HEK293 (cell line): Measurements from ENCODE around the gene R3HDM4.

Experiments
- CTCF ChIA-PET: fragments of 350-600 bp; formaldehyde crosslinking; extraction: SDS; loops from one replicate; lab custom pipeline; 2021; ENCODE audit warnings: antibody characterized with exemption; lab: Yijun Ruan, JAX
- POLR2A ChIA-PET: fragments of 300-600 bp; formaldehyde crosslinking; extraction: SDS; loops from one replicate; lab custom pipeline; 2020; ENCODE audit warnings: antibody characterized with exemption, inconsistent platforms; lab: Yijun Ruan, JAX
- H3K27ac ChIP-seq: fragments of 200-500 bp; sonication (Bioruptor generic); 2 replicates; pipeline ENCODE4 v1.5.1; 2014; ENCODE audit warnings: low read depth, low read length, control low read depth, inconsistent platforms; ENCODE audit errors: extremely low read depth
- H3K36me3 ChIP-seq, 2 experiments: fragments of 200-500 bp in 1 of 2; sonication (Bioruptor generic) in 1 of 2; 1 replicate in 1 of 2; 2 replicates in 1 of 2; pipeline ENCODE4 v1.5.1; 2014 to 2017; ENCODE audit warnings: inconsistent platforms in 2 of 2, low read length in 2 of 2; ENCODE audit not compliant: control insufficient read depth in 2 of 2, insufficient read depth in 1 of 2
- H3K4me1 ChIP-seq: fragments of 200-500 bp; sonication (Bioruptor generic); 2 replicates; pipeline ENCODE4 v1.5.1; 2014; ENCODE audit warnings: mild to moderate bottlenecking, low read length, inconsistent platforms; ENCODE audit not compliant: control insufficient read depth, insufficient read depth
- H3K4me3 ChIP-seq: 2 replicates; pipeline ENCODE4 v1.5.1; 2011; ENCODE audit warnings: low read depth, mild to moderate bottlenecking, control low read depth, low read length, moderate library complexity
- H3K9me3 ChIP-seq: fragments of 200-500 bp; sonication (Bioruptor generic); 2 replicates; pipeline ENCODE4 v1.5.1; 2014; ENCODE audit warnings: low read depth, low read length, inconsistent platforms; ENCODE audit not compliant: control insufficient read depth, insufficient read depth
- BCL6B ChIP-seq: fragments of 450-650 bp; formaldehyde crosslinking; IDR thresholded peaks from 2 replicates; pipeline ENCODE4 v1.5.1; 2017; ENCODE audit warnings: missing biosample characterization, missing genetic modification characterization
- GLIS1 ChIP-seq: fragments of 450-650 bp; formaldehyde crosslinking; IDR thresholded peaks from 2 replicates; pipeline ENCODE4 v1.5.1; 2016; ENCODE audit warnings: missing biosample characterization, missing genetic modification characterization
- GLIS2 ChIP-seq: fragments of 450-650 bp; formaldehyde crosslinking; IDR thresholded peaks from 2 replicates; pipeline ENCODE4 v1.5.1; 2016; ENCODE audit warnings: missing biosample characterization, missing genetic modification characterization
- HOXC10 ChIP-seq: sonication (generic); formaldehyde crosslinking; IDR thresholded peaks from 2 replicates; pipeline ENCODE4 v1.8.1; 2023; ENCODE audit warnings: mild to moderate bottlenecking, missing genetic modification reagents
- KLF16 ChIP-seq: fragments of 450-650 bp; formaldehyde crosslinking; IDR thresholded peaks from 2 replicates; pipeline ENCODE4 v1.5.1; 2017; ENCODE audit warnings: missing biosample characterization, missing genetic modification characterization
- KLF7 ChIP-seq: fragments of 450-650 bp; formaldehyde crosslinking; IDR thresholded peaks from 2 replicates; pipeline ENCODE4 v1.5.1; 2016; ENCODE audit warnings: missing biosample characterization, missing genetic modification characterization, borderline replicate concordance
- PRDM4 ChIP-seq: fragments of 450-650 bp; formaldehyde crosslinking; IDR thresholded peaks from 2 replicates; pipeline ENCODE4 v1.5.1; 2017; ENCODE audit warnings: missing biosample characterization, missing genetic modification characterization
- ZBTB10 ChIP-seq: fragments of 450-650 bp; formaldehyde crosslinking; IDR thresholded peaks from 2 replicates; pipeline ENCODE4 v1.5.1; 2016; ENCODE audit warnings: missing biosample characterization, missing genetic modification characterization
- ZIC2 ChIP-seq: fragments of 450-650 bp; formaldehyde crosslinking; IDR thresholded peaks from 2 replicates; pipeline ENCODE4 v1.5.1; 2016; ENCODE audit warnings: missing biosample characterization, missing genetic modification characterization
- ZNF121 ChIP-seq: fragments of 450-650 bp; formaldehyde crosslinking; IDR thresholded peaks from 2 replicates; pipeline ENCODE4 v1.5.1; 2016; ENCODE audit warnings: missing biosample characterization, missing genetic modification characterization
- ZNF16 ChIP-seq: fragments of 450-650 bp; formaldehyde crosslinking; IDR thresholded peaks from 2 replicates; pipeline ENCODE4 v1.5.1; 2016; ENCODE audit warnings: low read depth, missing biosample characterization, missing genetic modification characterization
- ZNF404 ChIP-seq: fragments of 450-650 bp; formaldehyde crosslinking; IDR thresholded peaks from 2 replicates; pipeline ENCODE4 v1.5.1; 2017; ENCODE audit warnings: missing biosample characterization, missing genetic modification characterization
- ZNF658 ChIP-seq: fragments of 450-650 bp; formaldehyde crosslinking; IDR thresholded peaks from 2 replicates; pipeline ENCODE4; 2016; ENCODE audit warnings: missing biosample characterization, missing genetic modification characterization
- ZNF660 ChIP-seq: fragments of 450-650 bp; IDR thresholded peaks from 2 replicates; pipeline ENCODE4 v1.5.1; 2018; ENCODE audit warnings: missing biosample characterization, mild to moderate bottlenecking, missing genetic modification characterization

Gene R3HDM4

GRCh38 chr19:952680-953444, 39.8 kb upstream of the R3HDM4 start:
- H3K9me3 ChIP-seq, result no peaks in the 10 kb centered on the region
- TF ChIP-seq GLIS1 (tag by site-specific recombination) (peak; percentile 98), BCL6B (tag by site-specific recombination) (no peak), KLF7 (tag by site-specific recombination) (no peak), ZBTB10 (tag by site-specific recombination) (no peak), ZNF660 (tag by site-specific recombination) (no peak), PRDM4 (0 out of 2 replicates have a peak, but pooled peaks have one; percentile 32), ZIC2 (tag by site-specific recombination) (peak; percentile 81), GLIS2 (0 out of 2 replicates have a peak, but pooled peaks have one; percentile 43)
- H3K27ac ChIP-seq, result 0 out of 2 replicates have a peak overlapping the region, but pooled peaks have one; percentile 9
- no peaks in the 10 kb centered on the region for H3K4me1 ChIP-seq
- no peak overlapping the region for H3K4me3 ChIP-seq
- POLR2A ChIA-PET, result no interaction called here
- CTCF ChIA-PET, result no interaction called here
- peaks cover 0 to 5% of the 10 kb centered on the region in 2 experiments; a peak in 1 of 3 replicates for H3K36me3 ChIP-seq

- Histone ChIP-seq H3K9me3 (no peaks in the 10 kb centered on the region), H3K4me3 (no peak overlapping the region), H3K27ac (no peak overlapping the region), H3K36me3 (peaks cover 0 to 12% of the 10 kb centered on the region in 2 experiments; a peak in 1 of 3 replicates), H3K4me1 (no peaks in the 10 kb centered on the region)
- ChIA-PET POLR2A (no interaction called here), CTCF (no interaction called here)
- TF ChIP-seq HOXC10 (CRISPR knock-in tag), result no peak
- TF ChIP-seq ZNF121 (tag by site-specific recombination), result peak; percentile 98
- TF ChIP-seq, all 188 proteins: peak for 1
Observed at GRCh38 chr19:952049-952679, 39.1 kb upstream of the R3HDM4 start.

- no peaks in the 10 kb centered on the region for H3K4me1 ChIP-seq
- POLR2A ChIA-PET, result no interaction called here
- H3K9me3 ChIP-seq, result no peaks in the 10 kb centered on the region
- CTCF ChIA-PET, result no interaction called here
- no peak overlapping the region for H3K4me3 ChIP-seq
- no peak overlapping the region for H3K27ac ChIP-seq
- TF ChIP-seq ZNF404 (tag by site-specific recombination) (no peak), KLF16 (tag by site-specific recombination) (no peak), ZNF658 (tag by site-specific recombination) (no peak), ZNF16 (peak; percentile 66; the same call in 1 of the 2 replicates)
- TF ChIP-seq, all 188 proteins: peak for 1
- H3K36me3 ChIP-seq, result peaks cover 0 to 14% of the 10 kb centered on the region in 2 experiments; a peak in 1 of 3 replicates
Observed at GRCh38 chr19:950352-951066, 37.5 kb upstream of the R3HDM4 start.
